H1 (cell line): Measurements from ENCODE around the gene RASGEF1C. TPM values are rescaled to one million over a fixed set of nuclear protein-coding genes. Genes with fewer than 3 reads are reported as not detected.

ENCODE experiments used
- CBX8 ChIP-seq: fragments of 300-800, 300-1000 bp; sonication (generic); IDR thresholded peaks from 2 replicates; pipeline ENCODE4 v1.7.1; 2016; ENCODE audit warnings: low read depth, low read length, borderline replicate concordance
- CEBPB ChIP-seq: IDR thresholded peaks from 2 replicates; pipeline ENCODE4 v1.6.1; 2012; ENCODE audit warnings: low read depth, low read length
- CREB1 ChIP-seq: IDR thresholded peaks from 2 replicates; pipeline ENCODE4 v1.6.1; 2012; ENCODE audit warnings: inconsistent platforms
- CTCF ChIP-seq, 3 experiments: IDR thresholded peaks; 1 replicate in 2 of 3; 2 replicates in 1 of 3; pipeline versions ENCODE4 v1.5.1 to v1.6.1; 2011; ENCODE audit warnings: low read length in 3 of 3, mild to moderate bottlenecking in 3 of 3, inconsistent platforms in 2 of 3, low read depth in 1 of 3, moderate library complexity in 1 of 3; ENCODE audit not compliant: insufficient read depth in 1 of 3; ENCODE audit errors: control extremely low read depth in 1 of 3
- E2F6 ChIP-seq: IDR thresholded peaks from 2 replicates; pipeline ENCODE4 v1.6.1; 2012; ENCODE audit warnings: inconsistent platforms
- GABPA ChIP-seq: IDR thresholded peaks from 2 replicates; pipeline ENCODE4 v1.6.1; 2011; ENCODE audit warnings: mild to moderate bottlenecking, low read length, moderate library complexity, borderline replicate concordance; ENCODE audit not compliant: insufficient read depth
- HDAC6 ChIP-seq: IDR thresholded peaks from one replicate; pipeline ENCODE4 v1.7.1; 2012; ENCODE audit warnings: low read depth, mild to moderate bottlenecking, inconsistent platforms, low read length, moderate library complexity
- MAX ChIP-seq: IDR thresholded peaks from 2 replicates; pipeline ENCODE4 v1.6.1; 2012; ENCODE audit warnings: inconsistent platforms
- RNF2 ChIP-seq: fragments of 200-900, 300-1000 bp; sonication (generic); IDR thresholded peaks from 2 replicates; pipeline ENCODE4 v1.7.1; 2016; ENCODE audit warnings: borderline replicate concordance, low read depth, mild to moderate bottlenecking, antibody characterized with exemption, low read length; ENCODE audit not compliant: poor library complexity, severe bottlenecking; ENCODE audit errors: missing control alignments
- SIN3A ChIP-seq, 2 experiments: IDR thresholded peaks in 1 of 2; conservative IDR thresholded peaks in 1 of 2; 2 replicates each; pipeline ENCODE4 v1.6.1; 2011 to 2012; ENCODE audit warnings: low read length in 2 of 2, improper control_type of control experiment in 1 of 2, low read depth in 1 of 2, mild to moderate bottlenecking in 1 of 2
- TEAD4 ChIP-seq: IDR thresholded peaks from 2 replicates; pipeline ENCODE4 v1.6.1; 2012; ENCODE audit warnings: low read depth, low read length, inconsistent platforms, mixed read lengths
- polyA plus RNA-seq, 7 experiments: library from polyadenylated mRNA; depleted of rRNA in 3 of 7; stranded (reverse) in 5 of 7; unstranded in 2 of 7; fragments of >200 nt in 5 of 7; fragments of 200-250 nt in 2 of 7; gene quantifications; 1 replicate in 5 of 7; 2 replicates in 1 of 7; 4 replicates in 1 of 7; pipeline versions ENCODE4 v1.2.1 to v1.2.3, GENCODE V29; 2011 to 2013; ENCODE audit warnings: missing spikeins in 2 of 7, mixed read lengths in 2 of 7
- total RNA-seq: library from RNA; stranded (reverse); fragmentation: NEBNext Ultra II Directional; extraction: Animal tissue kit (Norgen Biotek cat#: 25700); gene quantifications from 2 replicates; pipeline ENCODE4 v1.2.1, GENCODE V29; 2021

Gene RASGEF1C
- total and polyA plus RNA-seq, 2 of the 8 experiments (the other 6 are each of a cell fraction or from before 2014, with no cell fraction given): 0.26 to 0.61 TPM

- TF ChIP-seq GABPA (no peak), CTCF (IDR thresholded peaks at IDR 0.05; ENCODE audit: control extremely low read depth in 1 of 3, insufficient read depth in 1 of 3, low read depth in 1 of 3, low read length in 3 of 3) (peak; percentile 27 to 55 (median 53)), RNF2 (no peak), HDAC6 (no peak), TEAD4 (no peak), CREB1 (no peak), SIN3A (conservative IDR thresholded peaks at IDR 0.05 in 1 of 2, IDR thresholded peaks at IDR 0.05 in 1 of 2; ENCODE audit: low read depth in 1 of 2, low read length in 2 of 2) (no peak), CEBPB (no peak), E2F6 (peak; percentile 87), CBX8 (no peak), MAX (peak; percentile 72; the same call in 1 of the 2 replicates)
Measured at GRCh38 chr5:180090769-180091546, 118.1 kb downstream of the RASGEF1C start (continued).
